RKO (cell line): ENCODE measurements around the gene BMP6.
"Not testable (repeated sequence)": the region's sequence is repeated elsewhere in the genome, so short reads cannot be mapped to it uniquely, and the experiment has no call there.

Experiments
- DNase-seq: peaks from one replicate; pipeline ENCODE4 v3.0.0-alpha.2; 2016; ENCODE audit warnings: low spot score

BMP6 gene

DNA sequence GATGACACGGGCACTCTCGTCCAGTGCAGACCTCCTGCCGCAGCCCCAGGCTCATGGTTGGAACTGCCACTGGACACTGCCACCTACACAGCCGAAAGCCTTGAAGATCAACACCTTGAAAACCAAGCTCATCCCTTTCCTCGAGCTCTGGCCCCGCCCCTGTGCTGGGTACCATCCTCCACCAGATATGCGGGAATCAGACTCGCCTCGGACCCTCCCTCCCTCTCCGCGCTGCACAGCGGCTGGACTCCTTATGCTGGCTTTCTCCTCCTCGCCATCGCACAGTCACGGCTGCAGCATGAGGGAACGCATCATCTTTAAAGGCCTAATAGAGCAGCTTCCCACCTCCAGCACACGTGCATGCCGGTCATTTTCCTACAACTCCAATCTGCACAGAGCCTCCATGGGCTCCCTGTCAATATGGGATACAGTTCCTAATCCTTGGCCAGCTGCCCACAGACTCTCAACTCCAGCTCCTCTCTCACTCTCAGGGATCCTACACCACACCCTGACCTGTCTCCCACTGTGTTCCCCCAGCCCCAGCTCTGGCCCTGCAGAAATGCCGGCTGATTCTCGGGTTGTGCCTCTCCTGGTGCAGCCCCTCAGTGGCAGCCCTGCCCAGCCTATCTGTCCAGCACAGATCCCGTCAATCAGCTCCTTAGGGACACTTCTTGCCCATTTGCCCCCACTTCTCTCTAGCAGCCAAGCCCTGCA, 161.5 kb downstream of the BMP6 start:
- no peak for DNase-seq

DNA sequence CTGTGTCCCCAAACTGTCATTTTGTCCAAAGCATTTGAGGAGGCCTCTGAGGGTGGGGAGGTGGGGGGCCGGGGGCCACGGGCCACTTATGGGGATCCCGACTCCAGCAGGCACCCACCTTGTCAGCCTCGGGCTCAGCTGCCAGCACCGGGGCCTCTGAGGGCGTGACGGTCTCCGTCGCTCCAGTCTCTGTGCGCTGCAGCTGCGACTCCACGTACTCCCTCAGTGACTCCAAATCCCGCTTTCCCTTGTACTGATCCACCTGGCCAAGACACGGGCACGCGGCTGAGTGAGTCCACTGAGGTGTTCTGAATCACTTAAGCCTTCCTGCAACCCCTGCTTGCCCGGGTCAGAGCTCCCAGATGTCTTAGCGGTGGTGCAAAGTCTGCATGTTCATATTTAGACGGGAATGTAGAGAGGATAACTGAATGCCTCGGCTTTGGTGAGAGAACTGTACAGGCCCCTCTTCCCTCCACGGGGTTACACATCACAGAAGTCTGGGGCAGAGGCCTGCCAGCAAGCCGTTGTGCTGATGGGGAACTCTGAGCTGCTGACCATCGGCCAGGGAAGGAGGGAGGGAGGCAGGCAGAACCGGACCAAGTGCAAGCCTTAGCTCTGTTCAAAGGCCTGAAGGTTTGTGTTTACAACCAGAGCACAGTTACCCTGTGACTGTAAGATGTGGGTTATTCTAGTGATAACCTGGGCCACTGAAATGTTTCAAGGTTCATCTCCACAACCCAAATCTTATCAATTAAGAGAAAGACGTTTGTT, 162.9 kb downstream of the BMP6 start:
- DNase-seq: no peak

- no peak for DNase-seq
Observed at GRCh38 chr6:7891078-7891872, 165.4 kb downstream of the BMP6 start.

DNA sequence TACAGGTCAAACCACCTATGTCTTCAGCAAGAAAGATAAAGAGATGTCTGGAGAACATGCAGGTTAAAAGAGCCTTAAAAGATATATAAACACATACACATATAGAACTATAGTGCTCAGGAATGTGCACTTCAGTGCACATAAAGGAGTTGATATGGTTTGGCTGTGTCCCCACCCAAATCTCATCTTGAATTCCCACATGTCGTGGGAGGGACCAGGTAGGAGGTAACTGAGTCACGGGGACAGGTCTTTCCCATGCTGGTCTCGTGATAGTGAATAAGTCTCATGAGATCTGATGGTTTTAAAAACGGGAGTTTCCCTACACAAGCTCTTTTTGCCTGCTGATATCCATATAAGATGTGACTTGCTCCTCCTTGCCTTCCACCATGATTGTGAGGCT, 166.5 kb downstream of the BMP6 start:
- not testable (repeated sequence) for DNase-seq

DNA sequence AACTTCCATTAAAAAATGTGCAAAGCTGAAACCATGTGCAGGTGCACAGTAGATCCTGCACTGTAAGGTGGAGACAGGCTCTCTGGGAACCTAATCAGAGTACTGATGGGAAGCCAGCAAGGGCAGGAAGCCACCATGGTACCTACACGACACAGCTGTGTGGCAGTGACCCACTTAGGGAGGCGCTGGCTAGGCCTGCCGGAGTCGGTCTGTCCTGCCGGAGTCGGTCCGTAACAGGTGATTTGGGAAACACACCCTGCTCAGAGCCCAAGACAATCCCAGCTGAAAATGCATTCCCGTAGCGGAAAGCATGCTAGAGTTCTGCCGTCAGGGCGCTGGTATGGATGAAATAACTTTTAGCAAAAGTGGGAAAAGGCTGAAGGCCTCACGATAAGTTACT, 167.4 kb downstream of the BMP6 start:
- DNase-seq: no peak

DNA sequence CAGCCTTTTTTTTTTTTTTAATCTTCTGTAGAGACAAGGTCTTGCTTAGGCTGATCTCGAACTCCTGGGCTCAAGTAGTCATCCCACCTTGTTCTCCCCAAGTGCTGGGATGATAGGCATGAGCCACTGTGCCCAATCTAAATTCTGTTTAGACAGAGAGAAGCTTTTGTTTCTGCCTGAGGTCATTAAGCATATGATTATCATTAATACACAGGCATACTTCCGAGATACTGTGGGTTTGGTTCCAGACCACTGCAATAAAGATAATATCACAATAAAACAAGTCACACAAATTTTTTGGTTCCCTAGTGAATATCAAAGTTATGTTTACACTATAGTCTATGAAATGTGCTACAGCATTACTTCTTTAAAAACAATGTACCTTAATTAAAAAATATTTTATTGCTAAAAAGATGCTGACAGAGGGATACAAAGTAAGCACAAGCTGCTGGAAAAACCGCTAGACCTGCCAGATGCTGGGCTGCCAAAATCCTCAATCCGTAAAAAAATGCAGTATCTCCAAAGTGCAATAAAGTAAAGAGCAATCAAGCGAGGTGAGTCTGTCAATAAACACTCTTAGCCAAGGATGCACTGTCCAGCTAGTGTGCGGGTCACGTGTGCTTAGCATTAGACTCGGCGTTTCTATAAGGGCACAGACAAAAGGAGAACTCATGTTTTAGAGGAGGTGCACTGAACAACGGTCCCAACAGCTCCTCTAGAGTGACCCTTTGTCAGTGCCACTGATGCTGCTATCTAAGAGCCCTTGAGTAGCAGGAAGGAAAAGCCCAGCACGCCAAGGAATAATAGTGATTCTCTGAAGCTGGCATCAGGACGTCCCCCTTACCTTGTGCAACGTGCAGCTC, 168.6 kb downstream of the BMP6 start:
- DNase-seq: no peak

GRCh38 chr6:7895125-7895423, 169.2 kb downstream of the BMP6 start:
- no peak for DNase-seq

- DNase-seq: no peak
Observed at GRCh38 chr6:7896465-7896987, 170.6 kb downstream of the BMP6 start.

DNA sequence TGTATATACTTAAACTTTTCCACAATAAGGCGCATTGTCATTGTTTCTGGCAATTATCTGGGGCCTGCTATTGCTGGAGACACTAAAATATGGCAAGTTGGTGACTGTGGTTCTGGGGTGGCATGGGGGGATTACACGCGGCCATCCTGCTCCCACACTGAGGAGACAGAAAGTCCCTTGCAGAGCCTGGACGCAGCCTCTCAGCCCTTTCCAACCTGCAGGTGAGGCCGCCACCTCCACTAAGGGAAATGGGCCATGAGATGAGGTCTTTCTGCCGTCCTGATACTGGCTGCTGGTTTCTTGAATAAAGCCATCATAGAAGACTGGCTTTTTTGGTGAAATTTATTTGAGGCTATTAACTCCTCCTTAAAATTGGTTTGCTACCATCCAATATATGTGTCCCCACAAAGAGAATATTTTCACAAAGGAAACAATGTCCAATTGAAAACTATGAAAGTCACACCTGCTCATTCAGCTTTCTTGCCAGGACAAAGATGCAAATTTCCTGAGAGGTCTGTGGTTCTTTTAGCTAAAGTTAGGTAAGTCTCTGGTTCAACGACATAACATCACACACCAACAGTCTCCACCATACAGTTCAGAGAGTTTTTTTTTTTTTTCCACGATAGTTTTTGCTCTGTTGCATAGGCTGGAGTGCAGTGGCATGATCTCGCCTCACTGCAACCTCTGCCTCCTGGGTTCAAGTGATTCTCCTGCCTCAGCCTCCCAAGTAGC, 171.7 kb downstream of the BMP6 start:
- DNase-seq: no peak

- not testable (repeated sequence) for DNase-seq
Observed at GRCh38 chr6:7898193-7898586, 172.3 kb downstream of the BMP6 start.

GRCh38 chr6:7899101-7899888, 173.4 kb downstream of the BMP6 start:
- no peak for DNase-seq

DNA sequence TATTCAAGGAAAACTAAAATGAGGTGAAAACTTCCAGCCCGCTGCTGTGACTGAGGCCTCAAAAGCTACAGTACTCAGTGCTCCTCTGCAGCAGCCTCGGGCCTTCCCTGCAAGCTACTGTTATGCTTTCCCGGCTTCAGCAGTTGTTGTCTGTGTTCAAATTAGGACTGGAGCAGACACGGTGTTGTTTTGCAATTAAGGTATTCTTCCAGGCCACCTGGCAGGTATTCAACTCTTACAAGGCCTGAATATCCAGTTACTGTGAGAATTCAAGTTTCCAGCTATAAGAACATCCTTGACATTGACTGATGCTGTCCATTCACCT, 174.0 kb downstream of the BMP6 start:
- no peak for DNase-seq

- no peak for DNase-seq
Observed at GRCh38 chr6:7900621-7901020, 174.7 kb downstream of the BMP6 start.

DNA sequence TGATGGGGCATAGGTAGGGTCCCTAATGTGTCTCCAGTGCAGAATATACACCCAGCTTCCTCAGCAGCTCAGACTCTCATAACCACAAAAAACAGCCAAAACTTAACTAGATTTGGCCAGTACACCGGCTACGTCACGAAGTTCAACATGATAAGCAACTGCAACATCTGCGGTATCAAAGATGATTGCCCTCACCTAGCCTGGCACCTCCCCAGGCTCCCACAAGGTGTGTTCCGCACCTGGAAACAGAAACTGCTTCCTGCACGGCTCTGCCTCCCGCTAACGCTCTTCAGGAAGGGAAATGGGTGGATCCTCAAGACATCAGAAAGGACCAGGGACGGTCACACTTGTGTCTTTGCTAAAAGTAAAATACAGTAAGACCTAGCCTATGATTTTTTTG, 175.2 kb downstream of the BMP6 start:
- DNase-seq: no peak

DNA sequence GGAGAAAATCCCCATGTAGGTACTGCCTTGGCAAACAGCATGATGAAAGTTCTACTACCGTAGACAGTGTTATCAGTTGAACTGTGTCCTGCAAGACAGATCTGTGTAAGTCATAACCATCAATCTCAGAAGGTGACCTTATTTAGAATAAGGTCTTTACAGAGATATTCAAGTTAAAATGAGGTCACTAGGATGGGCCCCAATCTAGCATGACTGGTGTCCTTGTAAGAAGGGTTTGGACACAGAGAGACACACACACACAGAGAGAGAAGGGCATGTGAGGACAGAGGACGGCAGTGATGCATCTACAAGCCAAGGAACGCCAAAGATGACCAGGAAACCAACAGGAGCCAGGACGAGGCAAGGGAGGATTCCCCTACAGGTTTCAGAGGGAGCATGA, 175.9 kb downstream of the BMP6 start:
- DNase-seq: no peak

DNA sequence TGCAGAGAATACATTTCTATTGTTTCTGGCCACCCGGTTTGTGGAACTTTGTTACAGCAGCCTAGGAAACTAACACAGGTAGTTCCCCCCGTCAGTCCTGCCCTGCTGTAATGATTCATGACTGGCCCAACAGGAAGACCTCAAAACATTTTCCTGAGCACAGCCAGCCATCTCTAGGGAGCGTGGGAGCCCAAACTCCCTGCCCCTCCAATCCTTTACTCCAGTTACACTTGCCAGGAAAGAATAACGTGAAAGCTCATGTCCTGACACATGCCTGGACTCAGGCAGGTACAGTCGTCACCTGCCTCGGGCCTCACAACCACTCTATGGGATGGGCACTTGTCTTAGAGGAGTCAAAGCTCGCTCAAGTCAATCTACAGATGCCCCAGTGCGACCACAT, 176.3 kb downstream of the BMP6 start:
- DNase-seq: no peak

DNA sequence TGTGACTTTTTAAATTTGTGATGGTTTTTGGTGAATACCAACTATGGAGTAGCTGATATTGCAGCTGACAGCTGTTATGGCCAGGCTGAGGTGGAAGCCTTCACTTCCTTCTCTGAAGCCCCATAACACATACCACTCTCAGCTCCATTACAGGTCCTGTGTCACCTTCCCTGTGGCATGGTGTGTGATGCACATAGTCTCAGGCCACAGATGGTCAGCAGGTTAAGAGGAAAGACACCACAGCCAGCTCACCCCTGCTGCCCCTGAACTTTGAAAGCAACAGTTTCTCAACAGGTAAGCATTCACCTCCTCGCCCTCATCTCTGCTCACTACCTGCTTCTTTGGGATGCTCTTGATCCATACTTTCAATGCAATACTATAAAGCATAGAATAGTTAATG, 177.0 kb downstream of the BMP6 start:
- DNase-seq: no peak

DNA sequence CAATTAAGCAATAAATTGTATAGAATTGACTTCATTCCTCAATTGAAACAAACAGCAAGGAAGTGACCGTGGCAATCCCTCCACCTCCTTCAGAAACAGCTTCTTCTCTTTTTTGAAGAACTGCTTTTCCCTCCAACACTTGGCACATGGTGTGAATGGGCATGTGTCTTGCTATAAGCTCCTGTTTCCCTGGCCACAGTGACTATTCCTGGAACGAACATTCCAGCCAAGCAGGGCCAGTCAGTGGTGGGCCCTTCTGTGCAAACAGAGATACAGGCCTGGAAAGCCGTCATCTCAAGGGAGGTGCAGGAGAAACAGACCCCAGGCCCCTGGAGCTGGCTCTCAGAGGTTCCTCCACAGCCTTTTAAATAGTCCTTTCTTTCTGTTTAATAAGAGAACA, 177.8 kb downstream of the BMP6 start:
- no peak for DNase-seq

GRCh38 chr6:7904654-7905319, 178.9 kb downstream of the BMP6 start:
- DNase-seq: no peak

DNA sequence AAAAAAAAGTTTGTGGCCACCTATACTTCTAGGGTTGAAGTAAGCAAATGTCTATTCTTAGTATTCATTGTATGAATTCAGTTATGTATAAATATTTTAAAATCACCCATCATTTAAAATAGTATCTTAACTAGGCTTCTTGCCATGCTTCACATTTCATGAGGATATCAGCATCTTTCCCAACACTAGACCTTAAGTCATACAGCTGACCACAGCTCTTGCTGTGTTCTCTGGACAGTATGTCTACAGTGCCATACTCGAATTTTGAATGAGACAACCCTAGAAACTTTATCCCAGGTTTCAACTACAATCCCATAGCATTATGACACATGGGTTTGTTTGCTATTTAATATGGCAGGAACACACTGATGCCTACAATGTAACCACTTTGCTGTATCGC, 179.5 kb downstream of the BMP6 start:
- DNase-seq: no peak
